HepG2 (cell line): ENCODE results near the gene PCBP1.

Source experiments
- BCL6 ChIP-seq: IDR thresholded peaks from 2 replicates; pipeline ENCODE4 v1.6.1; 2016; ENCODE audit warnings: missing genetic modification reagents, missing compliant biosample characterization
- CHD4 ChIP-seq: fragments of 200-600 bp; sonication (generic); IDR thresholded peaks from 2 replicates; pipeline ENCODE4 v1.7.0; 2017; ENCODE audit warnings: mild to moderate bottlenecking, low read length, borderline replicate concordance
- DPF2 ChIP-seq: sonication (generic); formaldehyde crosslinking; IDR thresholded peaks from 2 replicates; pipeline ENCODE4 v1.4.0; 2020; ENCODE audit warnings: mild to moderate bottlenecking, low read depth, missing genetic modification reagents, borderline replicate concordance
- EZH2 ChIP-seq: conservative IDR thresholded peaks from 2 replicates; pipeline ENCODE4 v1.6.1; 2012; ENCODE audit warnings: mild to moderate bottlenecking, low read depth, low read length, moderate library complexity
- HNRNPK ChIP-seq: fragments of 200-400 bp; formaldehyde crosslinking; IDR thresholded peaks from 2 replicates; pipeline ENCODE4 v1.6.1; 2018; ENCODE audit warnings: low read length, low read depth, moderate library complexity, mild to moderate bottlenecking; ENCODE audit not compliant: poor library complexity, severe bottlenecking
- POLR2A ChIP-seq, 2 experiments: IDR thresholded peaks; 2 replicates each; pipeline ENCODE4 v1.6.1; 2011; ENCODE audit warnings: low read depth in 2 of 2, low read length in 2 of 2, mild to moderate bottlenecking in 1 of 2, moderate library complexity in 1 of 2; ENCODE audit not compliant: insufficient read depth in 1 of 2
- THAP8 ChIP-seq: sonication (generic); formaldehyde crosslinking; IDR thresholded peaks from 2 replicates; pipeline ENCODE4 v1.5.1; 2020; ENCODE audit warnings: missing genetic modification reagents, mild to moderate bottlenecking, borderline replicate concordance
- ZNF281 ChIP-seq: sonication (generic); formaldehyde crosslinking; IDR thresholded peaks from 2 replicates; pipeline ENCODE4 v1.4.0; 2020; ENCODE audit warnings: missing genetic modification reagents, borderline replicate concordance
- ZNF709 ChIP-seq: sonication (generic); formaldehyde crosslinking; IDR thresholded peaks from 2 replicates; pipeline ENCODE4 v1.5.0; 2020; ENCODE audit warnings: mild to moderate bottlenecking, missing genetic modification reagents
- ZSCAN22 ChIP-seq: sonication (generic); formaldehyde crosslinking; IDR thresholded peaks from 2 replicates; pipeline ENCODE4 v1.4.0; 2020; ENCODE audit warnings: mild to moderate bottlenecking, missing genetic modification reagents

GRCh38 chr2:70111752-70112591 lies 24.7 kb downstream of the PCBP1 start:
- TF ChIP-seq POLR2A (IDR thresholded peaks at IDR 0.05; ENCODE audit: insufficient read depth in 1 of 2, low read depth in 2 of 2, low read length in 2 of 2) (no peak), ZNF709 (CRISPR knock-in tag) (no peak), HNRNPK (no peak), ZNF281 (CRISPR knock-in tag) (no peak), ZSCAN22 (CRISPR knock-in tag) (no peak), EZH2 (no peak), BCL6 (CRISPR knock-in tag) (0 out of 2 replicates have a peak, but pooled peaks have one; percentile 22), CHD4 (no peak), THAP8 (CRISPR knock-in tag) (no peak), DPF2 (no peak; the same call in 1 of the 2 replicates)
